ENCODE data around the gene CBLB.

The CBLB gene

GRCh38 chr3:105868742-105869530 lies at the start of gene CBLB:
CBLB (minus strand) TSS chr3:105869012; CDS start chr3:105867577, 1,435 bp downstream.
- peak; percentile 92 for DNase-seq (ENCODE audit: low spot score)
- no peak for TF ChIP-seq CTCF (IDR thresholded peaks at IDR 0.05; ENCODE audit: borderline replicate concordance, control extremely low read depth, extremely low read depth, insufficient read depth, missing control alignments)
- in situ Hi-C loops (cut with MboI; ENCODE audit: low sequenced_read_pairs, unreplicated experiment): loop anchor here (25.0 kb wide), 2 partner anchors 318 to 743 kb away; no protein-coding TSS in a partner anchor

- TF ChIP-seq CTCF (IDR thresholded peaks at IDR 0.05; ENCODE audit: borderline replicate concordance, control extremely low read depth, extremely low read depth, insufficient read depth, missing control alignments): no peak
- no peak for DNase-seq (ENCODE audit: low spot score)
- in situ Hi-C loops (cut with MboI; ENCODE audit: low sequenced_read_pairs, unreplicated experiment): no loop called here
These were observed 48.0 kb upstream of the CBLB start for GRCh38 chr3:105916767-105917166.

DNA sequence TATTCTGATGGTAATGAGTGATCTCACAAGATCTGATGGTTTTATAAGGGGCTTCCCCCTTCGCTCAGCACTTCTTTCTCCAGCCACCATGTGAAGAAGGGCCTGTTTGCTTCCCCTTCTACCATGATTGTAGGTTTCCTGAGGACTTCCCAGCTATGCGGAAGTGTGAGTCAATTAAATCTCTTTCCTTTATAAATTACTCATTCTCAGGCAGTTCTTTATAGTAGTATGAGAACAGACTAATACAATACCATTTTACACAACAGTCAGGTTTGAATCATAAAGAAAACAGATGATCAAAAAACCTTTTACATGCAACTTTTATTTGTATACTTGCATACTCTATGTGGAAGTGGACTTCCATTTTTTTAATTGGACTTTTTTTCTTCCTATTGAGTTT lies 46.7 kb upstream of the CBLB start:
- DNase-seq (ENCODE audit: low spot score): no peak
- in situ Hi-C loops (cut with MboI; ENCODE audit: low sequenced_read_pairs, unreplicated experiment): no loop called here
- TF ChIP-seq CTCF (IDR thresholded peaks at IDR 0.05; ENCODE audit: borderline replicate concordance, control extremely low read depth, extremely low read depth, insufficient read depth, missing control alignments): no peak

DNA sequence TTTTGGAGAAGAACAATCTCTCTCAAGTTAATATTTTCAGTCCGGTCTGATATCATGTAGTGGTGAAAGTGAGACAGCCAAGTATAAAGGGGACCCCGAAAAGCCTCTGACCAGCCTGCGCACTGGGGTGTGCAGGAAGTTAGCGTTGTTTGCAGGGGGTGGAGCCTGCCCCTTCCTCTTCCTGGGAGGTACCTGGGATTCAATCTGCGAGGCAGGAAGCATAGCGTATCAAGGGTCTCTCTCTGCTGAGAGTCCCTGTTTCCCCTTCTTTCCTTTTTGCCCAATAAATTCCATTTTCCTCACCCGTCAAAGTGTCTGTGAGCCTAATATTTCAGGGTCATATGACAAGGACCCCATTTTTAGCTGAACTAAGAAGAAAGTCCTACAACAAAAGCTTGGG lies 44.8 kb upstream of the CBLB start:
- in situ Hi-C loops (cut with MboI; ENCODE audit: low sequenced_read_pairs, unreplicated experiment): no loop called here
- DNase-seq (ENCODE audit: low spot score): no peak
- no peak for TF ChIP-seq CTCF (IDR thresholded peaks at IDR 0.05; ENCODE audit: borderline replicate concordance, control extremely low read depth, extremely low read depth, insufficient read depth, missing control alignments)

- no peak for DNase-seq (ENCODE audit: low spot score)
- TF ChIP-seq CTCF (IDR thresholded peaks at IDR 0.05; ENCODE audit: borderline replicate concordance, control extremely low read depth, extremely low read depth, insufficient read depth, missing control alignments): no peak
- in situ Hi-C loops (cut with MboI; ENCODE audit: low sequenced_read_pairs, unreplicated experiment): no loop called here
These were observed 44.1 kb upstream of the CBLB start for GRCh38 chr3:105912891-105913290.

- DNase-seq (ENCODE audit: low spot score): no peak
- no peak for TF ChIP-seq CTCF (IDR thresholded peaks at IDR 0.05; ENCODE audit: borderline replicate concordance, control extremely low read depth, extremely low read depth, insufficient read depth, missing control alignments)
- in situ Hi-C loops (cut with MboI; ENCODE audit: low sequenced_read_pairs, unreplicated experiment): no loop called here
These were observed 42.7 kb upstream of the CBLB start for GRCh38 chr3:105911496-105911895.
